GM18868 (cell line): ENCODE results near the gene RHBDD1.

Experiments
- ATAC-seq: cut with Tn5 transposase; IDR thresholded peaks from one replicate; pipeline ENCODE4 v1.9.1; 2021; ENCODE audit warnings: mild to moderate bottlenecking, moderate library complexity; ENCODE audit not compliant: unreplicated experiment

The RHBDD1 gene

DNA sequence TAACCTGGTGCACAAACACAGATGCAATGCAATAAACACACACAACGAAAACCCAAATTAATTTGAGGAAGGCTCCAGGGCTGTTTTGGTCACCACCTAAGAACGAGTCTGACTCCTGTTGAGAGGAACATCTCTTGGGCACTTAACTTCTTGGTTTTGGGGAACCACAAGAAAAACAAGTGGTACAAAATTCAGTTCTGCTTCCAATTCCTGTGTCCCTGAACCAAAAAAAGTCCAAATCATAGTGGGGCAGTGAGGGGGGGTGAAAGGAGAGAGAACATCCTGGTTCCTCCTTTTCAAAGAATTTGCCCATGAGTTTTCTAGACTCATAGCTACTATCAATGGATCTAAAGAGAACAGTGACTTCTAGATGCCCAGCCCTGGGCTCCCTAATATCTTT lies 184.6 kb downstream of the RHBDD1 start:
- no peak for ATAC-seq

DNA sequence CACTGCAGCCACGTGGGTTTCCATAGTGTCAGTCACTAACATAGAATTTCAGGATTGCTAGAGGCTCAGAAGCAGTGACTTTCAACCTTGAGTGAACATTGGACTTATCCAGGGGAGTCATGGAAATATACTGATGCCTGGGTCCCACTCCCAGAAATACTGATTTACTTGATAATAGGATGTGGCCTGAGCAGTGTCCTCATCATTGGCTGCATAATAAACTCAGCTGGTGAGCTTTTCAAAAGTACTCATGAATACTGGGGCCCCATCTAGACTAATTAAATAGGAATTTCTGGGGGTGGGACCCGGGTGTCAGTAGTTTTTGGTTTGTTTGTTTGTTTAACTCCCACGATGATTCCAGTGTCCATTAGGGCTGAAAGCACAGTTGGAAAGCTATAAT lies 186.8 kb downstream of the RHBDD1 start:
- no peak for ATAC-seq

DNA sequence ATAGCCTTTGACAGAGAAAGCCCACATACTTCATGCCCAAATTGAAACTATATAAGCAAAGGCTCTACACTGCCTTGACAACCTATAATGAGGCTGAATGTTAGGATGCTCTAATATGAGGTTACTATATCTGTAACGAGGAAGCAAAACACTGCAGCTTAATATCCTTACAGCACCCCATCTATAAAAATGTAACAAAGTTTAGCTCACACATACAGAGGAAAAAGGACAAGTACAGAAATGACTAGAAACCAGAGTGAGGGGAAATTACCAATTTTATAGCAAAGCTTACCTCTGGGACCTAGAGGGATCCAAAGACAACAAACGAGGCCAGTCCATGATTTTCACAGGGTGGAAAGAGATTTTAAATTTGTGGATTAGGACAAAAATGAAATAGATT lies 189.7 kb downstream of the RHBDD1 start:
- peak; percentile 84 for ATAC-seq

GRCh38 chr2:227029426-227030105 lies 193.7 kb downstream of the RHBDD1 start:
- no peak for ATAC-seq

DNA sequence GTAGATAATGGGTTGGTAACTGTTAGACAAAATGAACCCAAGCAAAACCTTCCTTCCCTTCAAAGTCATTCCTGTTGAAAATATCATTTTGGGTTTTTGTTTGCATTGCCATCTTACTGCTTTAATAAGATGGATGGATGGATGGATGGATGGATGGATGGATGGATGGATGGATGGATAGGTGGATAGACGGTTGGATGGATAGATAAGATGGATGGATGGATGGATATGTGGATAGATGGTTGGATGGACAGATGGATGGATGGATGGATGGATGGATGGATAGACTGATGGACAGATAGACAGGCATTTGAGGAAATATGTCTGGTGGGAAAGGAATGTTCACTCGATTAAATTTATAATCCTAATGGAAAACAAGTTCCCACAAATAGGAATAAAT lies 194.9 kb downstream of the RHBDD1 start:
- ATAC-seq, result no peak

GRCh38 chr2:227031379-227031778 lies 195.5 kb downstream of the RHBDD1 start:
- ATAC-seq, result no peak

GRCh38 chr2:227033471-227034148 lies 197.8 kb downstream of the RHBDD1 start:
- peak; percentile 91 for ATAC-seq

GRCh38 chr2:227035711-227036367 lies 200.0 kb downstream of the RHBDD1 start:
- no peak for ATAC-seq

- no peak for ATAC-seq
Measured at GRCh38 chr2:227036527-227036926, 200.7 kb downstream of the RHBDD1 start.

GRCh38 chr2:227038550-227039189 lies 202.8 kb downstream of the RHBDD1 start:
- no peak for ATAC-seq

DNA sequence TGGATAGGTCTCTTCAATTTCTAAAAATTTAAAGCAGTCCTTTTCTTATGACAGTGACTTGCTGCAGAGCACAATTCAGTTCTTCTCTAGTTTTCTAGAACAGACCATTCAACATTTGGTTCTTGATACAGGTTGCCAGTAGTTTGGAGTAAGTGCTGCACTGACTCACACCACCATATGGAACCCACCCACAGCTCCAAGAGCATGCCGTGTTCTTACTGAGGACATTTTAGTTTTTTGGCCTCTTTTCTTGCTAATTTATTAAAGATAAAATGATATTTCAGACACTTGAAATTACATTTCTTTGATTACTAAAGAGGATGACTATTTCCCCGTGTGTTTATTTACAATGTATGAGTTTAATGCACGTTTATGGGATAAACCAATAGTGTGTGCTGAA lies 208.1 kb downstream of the RHBDD1 start:
- no peak for ATAC-seq
